Head of caudate nucleus (tissue), 42 donors: ENCODE data around the gene RNF175.
"Not testable (repeated sequence)": the region's sequence is repeated elsewhere in the genome, so short reads cannot be mapped to it uniquely, and the experiment has no call there.

Experiments
- DNase-seq, 42 donors: peaks; one replicate each; pipeline versions ENCODE4 v3.0.0 to v3.0.0-alpha.2; 2020 to 2021; ENCODE audit warnings: mixed read lengths in 7 of 42
- intact Hi-C: fragments of 100-400 bp; cut with DNase I; formaldehyde crosslinking; loops from one replicate; pipeline ENCODE4 v1.15.0; 2022

RNF175 gene

GRCh38 chr4:153706519-153706918 is 53.3 kb downstream of the RNF175 start:
- DNase-seq: no peak
- intact Hi-C loops: no loop called here

GRCh38 chr4:153705743-153706468 is 53.9 kb downstream of the RNF175 start:
- intact Hi-C loops: no loop called here
- no peak for DNase-seq

GRCh38 chr4:153704522-153704921 is 55.3 kb downstream of the RNF175 start:
- intact Hi-C loops: no loop called here
- no peak for DNase-seq

GRCh38 chr4:153684971-153685371 is 74.9 kb downstream of the RNF175 start:
- peak in 2 of 42 donors; percentile 10 to 25 for DNase-seq
- intact Hi-C loops: no loop called here

- intact Hi-C loops: no loop called here
- peak in 38 of 42 donors; percentile 12 to 72 (median 43) for DNase-seq
Measured at GRCh38 chr4:153684182-153684970, 75.4 kb downstream of the RNF175 start, which contains the start of gene TLR2. TLR2 (plus strand) TSS chr4:153684280; CDS start chr4:153702908, 18,628 bp downstream.

GRCh38 chr4:153683763-153684181 is 76.1 kb downstream of the RNF175 start:
- peak in 2 of 42 donors; percentile 47 to 71 for DNase-seq
- intact Hi-C loops: no loop called here

- intact Hi-C loops: no loop called here
- peak in 2 of 42 donors; percentile 6 to 7 for DNase-seq
Measured at GRCh38 chr4:153679486-153679885, 80.3 kb downstream of the RNF175 start.

- DNase-seq: no peak
- intact Hi-C loops: no loop called here
Measured at GRCh38 chr4:153676984-153677383, 82.8 kb downstream of the RNF175 start.

GRCh38 chr4:153676486-153676885 is 83.3 kb downstream of the RNF175 start:
- intact Hi-C loops: no loop called here
- DNase-seq: no peak

- no peak for DNase-seq
- intact Hi-C loops: no loop called here
Measured at GRCh38 chr4:153669838-153670237, 90.0 kb downstream of the RNF175 start.

- intact Hi-C loops: no loop called here
- no peak for DNase-seq
Measured at GRCh38 chr4:153668647-153669046, 91.2 kb downstream of the RNF175 start.

- DNase-seq, intact Hi-C loops: not testable (repeated sequence)
Measured at GRCh38 chr4:153666505-153666904, 93.3 kb downstream of the RNF175 start.

- DNase-seq: no peak
- intact Hi-C loops: no loop called here
Measured at GRCh38 chr4:153663667-153664066, 96.2 kb downstream of the RNF175 start.

GRCh38 chr4:153661908-153662307 is 97.9 kb downstream of the RNF175 start:
- intact Hi-C loops: no loop called here

GRCh38 chr4:153661215-153661822 is 98.5 kb downstream of the RNF175 start:
- DNase-seq: no peak
- intact Hi-C loops: no loop called here

More at GRCh38 chr4:153661908-153662307, 97.9 kb downstream of the RNF175 start:
- DNase-seq: no peak
